Left kidney (tissue), 2 donors: ENCODE data around the gene EMX1. TPM values are rescaled to one million over a fixed set of nuclear protein-coding genes. Genes with fewer than 3 reads are reported as not detected.

ENCODE experiments used
- DNase-seq: peaks from one replicate; pipeline ENCODE4 v3.0.0-alpha.2; 2013
- polyA plus RNA-seq: library from polyadenylated mRNA; unstranded; fragments of 120-200 nt; gene quantifications from one replicate; pipeline ENCODE4 v1.2.1, GENCODE V29; 2013; ENCODE audit not compliant: insufficient read length

The EMX1 gene
- polyA plus RNA-seq, 1 donor: 37.9 TPM

GRCh38 chr2:72956050-72956395 is 38.7 kb downstream of the EMX1 start:
- no peak for DNase-seq

- DNase-seq: no peak
Observed at GRCh38 chr2:72956936-72957335, 39.6 kb downstream of the EMX1 start.

- no peak for DNase-seq
Observed at GRCh38 chr2:72958542-72959385, 41.4 kb downstream of the EMX1 start.

- no peak for DNase-seq
Observed at GRCh38 chr2:72959554-72959953, 42.2 kb downstream of the EMX1 start.

GRCh38 chr2:72959995-72960981 is 43.0 kb downstream of the EMX1 start:
- DNase-seq: no peak

- no peak for DNase-seq
Observed at GRCh38 chr2:72961036-72961720, 43.9 kb downstream of the EMX1 start.

GRCh38 chr2:72961853-72962468 is 44.6 kb downstream of the EMX1 start:
- DNase-seq: no peak

- no peak for DNase-seq
Observed at GRCh38 chr2:72962911-72963310, 45.6 kb downstream of the EMX1 start.

GRCh38 chr2:72963423-72964145 is 46.3 kb downstream of the EMX1 start:
- no peak for DNase-seq

GRCh38 chr2:72964146-72964525 is 46.8 kb downstream of the EMX1 start:
- no peak for DNase-seq

- no peak for DNase-seq
Observed at GRCh38 chr2:72965016-72965415, 47.7 kb downstream of the EMX1 start.

- no peak for DNase-seq
Observed at GRCh38 chr2:72965770-72966450, 48.6 kb downstream of the EMX1 start.

GRCh38 chr2:72968286-72968685 is 51.0 kb downstream of the EMX1 start:
- no peak for DNase-seq

- DNase-seq: no peak
Observed at GRCh38 chr2:72969706-72970105, 52.4 kb downstream of the EMX1 start.

GRCh38 chr2:72971036-72971435 is 53.7 kb downstream of the EMX1 start:
- no peak for DNase-seq

GRCh38 chr2:72972352-72973136 is 55.2 kb downstream of the EMX1 start:
- DNase-seq: no peak

GRCh38 chr2:72973137-72973535 is 55.8 kb downstream of the EMX1 start:
- no peak for DNase-seq

- peak; percentile 48 for DNase-seq
Observed at GRCh38 chr2:72973566-72974435, 56.5 kb downstream of the EMX1 start.

- DNase-seq: no peak
Observed at GRCh38 chr2:72974436-72974754, 57.1 kb downstream of the EMX1 start.
